DND-41 (cell line): ENCODE data around the gene ENTPD6.

Source experiments
- ATAC-seq: fragments of 200-7000 bp; cut with Tn5 transposase; 3 replicates; pipeline ENCODE4 v1.9.1; 2021; ENCODE audit warnings: low read depth; ENCODE audit not compliant: insufficient read depth
- DNase-seq: peaks from one replicate; pipeline ENCODE4 v3.0.0-alpha.2; 2020
- H2AFZ ChIP-seq: 2 replicates; pipeline ENCODE4 v1.6.0; 2012; ENCODE audit warnings: low read depth, low read length
- H3K27ac ChIP-seq: 2 replicates; pipeline ENCODE4 v1.5.1; 2012; ENCODE audit warnings: low read length, inconsistent platforms
- H3K27me3 ChIP-seq: fragments of 200-600 bp; sonication (generic); 2 replicates; pipeline ENCODE4 v1.6.0; 2012; ENCODE audit warnings: low read length, mild to moderate bottlenecking, inconsistent platforms; ENCODE audit not compliant: insufficient read depth, poor library complexity
- H3K36me3 ChIP-seq: 2 replicates; pipeline ENCODE4 v1.5.1; 2012; ENCODE audit warnings: low read length, inconsistent platforms; ENCODE audit not compliant: insufficient read depth
- H3K4me1 ChIP-seq: 2 replicates; pipeline ENCODE4 v1.5.1; 2012; ENCODE audit warnings: mild to moderate bottlenecking, low read length; ENCODE audit not compliant: insufficient read depth
- H3K4me2 ChIP-seq: 2 replicates; pipeline ENCODE4 v1.6.0; 2012; ENCODE audit warnings: mild to moderate bottlenecking, moderate library complexity, low read length, inconsistent platforms; ENCODE audit not compliant: insufficient read depth
- H3K4me3 ChIP-seq, 2 experiments: fragments of 200-600 bp in 1 of 2; shearing (Covaris generic) in 1 of 2; 2 replicates each; pipeline ENCODE4 v1.5.1; 2012 to 2016; ENCODE audit warnings: inconsistent platforms in 2 of 2, low read length in 2 of 2, mild to moderate bottlenecking in 2 of 2, low read depth in 1 of 2, moderate library complexity in 1 of 2
- H3K79me2 ChIP-seq: 2 replicates; pipeline ENCODE4 v1.6.0; 2012; ENCODE audit warnings: low read length, inconsistent platforms; ENCODE audit not compliant: insufficient read depth
- H3K9ac ChIP-seq: 2 replicates; pipeline ENCODE4 v1.6.0; 2012; ENCODE audit warnings: low read depth, mild to moderate bottlenecking, inconsistent platforms, low read length, moderate library complexity
- H3K9me3 ChIP-seq: 2 replicates; pipeline ENCODE4 v1.5.1; 2012; ENCODE audit warnings: low read length, moderate library complexity, mild to moderate bottlenecking, inconsistent platforms; ENCODE audit not compliant: insufficient read depth, severe bottlenecking
- H4K20me1 ChIP-seq: 2 replicates; pipeline ENCODE4 v1.6.0; 2012; ENCODE audit warnings: low read length; ENCODE audit not compliant: insufficient read depth
- CTCF ChIP-seq: IDR thresholded peaks from 2 replicates; pipeline ENCODE4 v1.5.1; 2012; ENCODE audit warnings: borderline replicate concordance, low read length, moderate library complexity, mild to moderate bottlenecking; ENCODE audit not compliant: poor library complexity, severe bottlenecking; ENCODE audit errors: extremely low read depth
- EZH2 ChIP-seq: IDR thresholded peaks from 3 replicates; pipeline ENCODE4 v1.6.1; 2012; ENCODE audit warnings: borderline replicate concordance, low read depth, mild to moderate bottlenecking, moderate library complexity, low read length, inconsistent platforms; ENCODE audit not compliant: severe bottlenecking

ENTPD6 gene

GRCh38 chr20:25274891-25275812 is 79.6 kb downstream of the ENTPD6 start:
- no peaks in the 10 kb centered on the region for H3K27me3 ChIP-seq
- H4K20me1 ChIP-seq: peaks cover 14% of the 10 kb centered on the region
- no peak overlapping the region for H3K4me2 ChIP-seq
- no peak for ATAC-seq
- H3K9me3 ChIP-seq: no peaks in the 10 kb centered on the region
- DNase-seq: no peak
- no peak overlapping the region for H3K27ac ChIP-seq
- H3K4me1 ChIP-seq: no peaks in the 10 kb centered on the region
- peaks cover 97% of the 10 kb centered on the region for H3K36me3 ChIP-seq
- H3K4me3 ChIP-seq: no peak overlapping the region
- no peaks in the 10 kb centered on the region for H3K79me2 ChIP-seq
- H2AFZ ChIP-seq: no peak overlapping the region
- no peak overlapping the region for H3K9ac ChIP-seq
- TF ChIP-seq EZH2 (no peak), CTCF (no peak)

- no peak for ATAC-seq
- peaks cover 14% of the 10 kb centered on the region for H4K20me1 ChIP-seq
- H3K27me3 ChIP-seq: no peaks in the 10 kb centered on the region
These were observed 80.5 kb downstream of the ENTPD6 start for GRCh38 chr20:25275813-25276532.

More at GRCh38 chr20:25275813-25276532, 80.5 kb downstream of the ENTPD6 start:
- H3K36me3 ChIP-seq: peaks cover 99% of the 10 kb centered on the region
- H3K27ac ChIP-seq: no peak overlapping the region
- no peak overlapping the region for H3K4me3 ChIP-seq
- no peak overlapping the region for H3K4me2 ChIP-seq
- no peaks in the 10 kb centered on the region for H3K9me3 ChIP-seq
- no peak overlapping the region for H3K9ac ChIP-seq
- no peaks in the 10 kb centered on the region for H3K4me1 ChIP-seq
- no peak for TF ChIP-seq CTCF
- no peak for TF ChIP-seq EZH2
- no peak overlapping the region for H2AFZ ChIP-seq
- no peak for DNase-seq
- H3K79me2 ChIP-seq: no peaks in the 10 kb centered on the region
